Smooth muscle cell of the brain vasculature (primary cell): ENCODE results near the gene FN1.
"Not testable (repeated sequence)": the region's sequence is repeated elsewhere in the genome, so short reads cannot be mapped to it uniquely, and the experiment has no call there.

Experiments
- DNase-seq: peaks from one replicate; pipeline ENCODE4 v3.0.0-alpha.2; 2012; ENCODE audit warnings: low read depth, low spot score

The FN1 gene

DNA sequence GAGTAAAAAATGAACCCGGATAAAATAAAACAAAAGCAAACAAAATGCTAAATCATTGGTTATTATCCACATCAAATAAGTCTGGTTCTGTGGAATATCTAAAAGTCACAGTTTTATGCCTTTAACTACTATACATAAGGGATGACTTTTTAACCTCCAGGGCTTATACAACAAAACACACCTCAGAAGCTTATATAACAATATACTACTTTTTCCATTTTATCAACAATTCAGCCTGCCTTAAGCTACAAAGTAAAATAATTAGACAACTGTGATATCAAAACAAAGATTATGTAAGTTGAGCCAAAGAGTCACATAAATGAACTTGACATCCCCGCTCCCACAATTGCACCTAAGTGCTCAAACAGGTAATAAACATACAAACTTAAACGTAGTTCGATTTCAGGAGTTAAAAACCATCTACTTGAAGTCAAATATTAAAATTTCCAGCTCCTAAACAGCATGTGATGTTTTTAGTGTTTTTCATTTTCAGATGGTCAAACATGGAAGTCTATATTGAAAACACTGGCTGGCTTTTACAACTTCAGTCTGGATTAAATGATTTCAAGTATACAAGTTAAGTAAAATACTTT lies 69.3 kb downstream of the FN1 start:
- no peak for DNase-seq

DNA sequence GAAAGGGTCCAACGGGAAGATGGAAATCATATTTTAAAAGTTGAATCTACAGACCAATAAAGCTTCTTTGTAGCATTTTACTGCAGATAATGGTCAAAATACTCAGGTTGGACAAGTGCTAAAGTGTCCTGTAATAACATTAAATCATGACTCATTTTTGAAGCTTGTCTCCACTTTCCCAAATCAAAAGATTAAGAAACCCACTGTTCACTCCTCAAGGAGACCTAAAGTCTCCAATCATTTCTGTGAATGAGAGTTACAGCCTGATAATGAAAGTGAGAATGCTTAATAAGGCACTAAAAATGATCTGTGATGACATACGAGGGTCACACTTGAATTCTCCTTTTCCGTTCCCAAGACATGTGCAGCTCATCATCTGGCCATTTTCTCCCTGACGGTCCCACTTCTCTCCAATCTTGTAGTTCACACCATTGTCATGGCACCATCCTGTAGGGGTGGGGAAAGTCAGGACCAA lies 70.6 kb downstream of the FN1 start:
- DNase-seq, result no peak

DNA sequence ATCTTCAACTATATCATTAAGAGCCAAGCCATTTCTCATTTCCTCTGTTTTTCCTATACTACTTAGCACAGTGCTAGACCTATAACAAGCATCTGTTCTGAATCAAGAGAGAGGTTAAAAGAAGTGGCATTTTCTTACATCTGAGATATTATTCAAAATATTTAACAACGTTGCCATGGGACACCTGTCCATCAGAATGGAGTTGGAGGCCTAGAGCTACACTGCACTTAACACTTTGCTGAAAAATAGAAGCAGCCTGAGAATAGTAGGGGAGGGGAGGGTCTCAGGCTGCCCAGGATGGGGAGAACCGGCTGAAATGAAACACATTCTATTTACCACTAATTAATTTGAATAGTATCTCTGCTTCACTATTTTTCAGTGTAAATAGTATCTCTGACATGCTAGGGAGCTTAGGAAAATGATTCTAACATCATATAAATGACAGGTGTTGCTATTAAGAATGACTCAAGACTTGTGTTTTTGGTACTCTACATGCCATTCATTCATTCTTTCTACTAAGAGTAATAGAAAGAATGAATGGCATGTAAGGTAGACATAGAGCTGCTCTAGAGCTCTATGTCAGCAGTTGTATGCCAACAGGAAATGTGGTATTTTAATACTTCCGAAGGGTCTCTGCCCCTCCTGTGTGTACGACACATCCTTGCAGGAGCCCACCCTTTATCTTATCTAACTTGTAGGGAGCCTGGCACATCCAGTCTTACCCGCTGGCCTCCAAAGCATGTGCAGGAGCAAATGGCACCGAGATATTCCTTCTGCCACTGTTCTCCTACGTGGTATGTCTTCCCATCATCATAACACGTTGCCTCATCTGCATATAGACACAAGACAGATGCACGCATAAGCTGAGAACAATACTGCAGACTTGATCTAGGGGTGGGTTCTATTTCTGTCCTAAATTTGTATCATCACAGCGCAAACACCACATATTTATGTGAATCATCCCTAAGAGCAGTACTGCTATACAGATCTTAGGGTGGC lies 71.4 kb downstream of the FN1 start:
- no peak for DNase-seq

DNA sequence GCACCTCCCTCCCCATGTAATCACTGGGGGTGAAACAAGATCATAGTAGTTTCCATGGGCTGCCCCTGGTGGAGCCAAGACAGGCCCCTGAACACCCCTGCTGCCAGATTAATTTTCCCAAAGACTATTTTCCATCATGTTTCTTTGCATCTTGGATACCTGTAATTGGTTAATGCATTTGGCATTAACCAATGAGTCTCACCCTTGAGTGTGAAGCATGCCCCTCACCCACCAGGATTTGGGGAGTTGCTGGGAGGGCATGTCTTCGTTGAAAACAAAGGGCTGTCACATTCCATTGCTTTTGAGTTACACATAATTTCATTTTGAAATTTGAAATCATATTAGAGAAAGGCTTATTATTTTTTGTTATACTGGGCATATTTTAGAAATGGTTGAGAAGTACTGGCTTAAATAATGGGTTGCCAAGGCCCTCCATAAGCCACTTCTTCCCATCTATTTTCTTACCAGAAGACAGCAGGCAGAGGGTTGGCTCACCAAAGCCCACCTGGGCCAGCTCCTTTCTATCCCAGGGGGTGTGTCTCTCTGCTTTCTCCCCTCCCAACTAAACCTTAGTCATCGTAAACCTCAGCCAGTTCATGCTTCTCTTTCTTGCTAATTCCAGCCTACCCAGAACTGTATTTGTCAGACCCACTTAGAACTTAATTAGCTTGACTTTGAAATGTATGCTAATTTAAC lies 72.3 kb downstream of the FN1 start:
- DNase-seq, result no peak

DNA sequence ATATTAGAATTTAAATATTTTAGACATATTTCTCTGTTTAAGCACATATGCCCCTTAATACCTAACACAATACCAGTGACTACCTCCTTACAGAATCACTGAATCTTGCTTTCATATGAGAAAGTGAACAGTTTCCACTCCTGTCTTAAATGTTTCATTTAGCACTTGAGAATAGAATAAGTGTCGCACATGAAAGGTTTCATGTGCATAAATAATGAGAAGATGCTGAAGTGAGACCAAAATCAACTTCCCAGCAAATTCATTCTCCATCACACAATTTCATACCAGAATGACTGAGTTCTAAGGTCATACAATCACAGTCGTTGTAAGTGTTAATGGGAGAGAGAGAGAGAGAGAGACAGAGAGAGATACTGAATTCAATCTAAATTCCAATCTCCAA lies 72.8 kb downstream of the FN1 start:
- no peak for DNase-seq

- DNase-seq, result no peak
Observed at GRCh38 chr2:215362562-215362904, 73.3 kb downstream of the FN1 start.

- no peak for DNase-seq
Observed at GRCh38 chr2:215361876-215362561, 73.8 kb downstream of the FN1 start.

DNA sequence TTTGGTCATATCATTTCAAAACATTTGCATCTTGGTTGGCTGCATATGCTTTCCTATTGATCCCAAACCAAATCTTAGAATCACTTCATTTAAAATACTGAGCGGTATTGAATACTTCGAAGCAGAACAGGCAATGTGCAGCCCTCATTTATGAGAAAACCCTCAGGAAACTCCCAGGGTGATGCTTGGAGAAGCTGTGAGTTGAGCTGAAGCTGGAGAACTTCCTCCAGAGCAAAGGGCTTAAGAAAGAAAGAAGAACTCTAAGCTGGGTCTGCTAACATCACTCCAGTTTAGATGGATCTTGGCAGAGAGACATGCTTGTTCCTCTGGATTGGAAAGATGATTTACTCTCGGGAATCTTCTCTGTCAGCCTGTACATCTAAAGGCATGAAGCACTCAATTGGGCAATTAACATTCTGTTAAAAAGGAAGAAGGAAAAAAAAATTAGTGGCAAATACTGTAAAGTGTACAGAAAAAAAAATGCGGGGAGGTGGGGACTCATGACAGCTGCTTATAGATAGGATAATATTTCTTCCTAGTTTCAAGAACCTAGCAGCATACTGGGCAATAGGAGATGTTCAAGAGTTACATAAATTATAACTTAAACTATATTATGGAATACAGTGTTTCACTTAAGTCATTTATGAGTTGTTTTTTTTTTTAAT lies 74.5 kb downstream of the FN1 start:
- no peak for DNase-seq

GRCh38 chr2:215360596-215360995 lies 75.3 kb downstream of the FN1 start:
- no peak for DNase-seq

- DNase-seq, result not testable (repeated sequence)
Observed at GRCh38 chr2:215360059-215360458, 75.8 kb downstream of the FN1 start.

DNA sequence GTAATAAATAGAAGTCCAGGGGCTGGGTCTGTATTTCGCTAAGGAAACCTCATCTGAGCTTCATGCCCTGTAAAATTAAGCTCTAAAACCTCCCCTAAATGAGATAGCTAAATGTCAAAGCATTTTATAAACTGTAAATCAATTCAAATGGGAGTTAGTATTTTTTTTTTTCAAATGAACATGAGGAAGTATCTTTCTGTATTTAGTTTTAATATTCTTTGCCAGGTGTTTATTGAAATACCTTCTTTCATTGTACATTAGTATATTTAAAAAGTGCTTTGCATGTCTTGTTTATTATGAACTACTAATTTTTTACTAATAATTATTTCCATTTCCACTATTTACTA lies 76.3 kb downstream of the FN1 start:
- DNase-seq, result no peak

- DNase-seq, result no peak
Observed at GRCh38 chr2:215358891-215359575, 76.8 kb downstream of the FN1 start.

- DNase-seq, result no peak
Observed at GRCh38 chr2:215358312-215358845, 77.5 kb downstream of the FN1 start.

GRCh38 chr2:215357660-215358059 lies 78.2 kb downstream of the FN1 start:
- no peak for DNase-seq

DNA sequence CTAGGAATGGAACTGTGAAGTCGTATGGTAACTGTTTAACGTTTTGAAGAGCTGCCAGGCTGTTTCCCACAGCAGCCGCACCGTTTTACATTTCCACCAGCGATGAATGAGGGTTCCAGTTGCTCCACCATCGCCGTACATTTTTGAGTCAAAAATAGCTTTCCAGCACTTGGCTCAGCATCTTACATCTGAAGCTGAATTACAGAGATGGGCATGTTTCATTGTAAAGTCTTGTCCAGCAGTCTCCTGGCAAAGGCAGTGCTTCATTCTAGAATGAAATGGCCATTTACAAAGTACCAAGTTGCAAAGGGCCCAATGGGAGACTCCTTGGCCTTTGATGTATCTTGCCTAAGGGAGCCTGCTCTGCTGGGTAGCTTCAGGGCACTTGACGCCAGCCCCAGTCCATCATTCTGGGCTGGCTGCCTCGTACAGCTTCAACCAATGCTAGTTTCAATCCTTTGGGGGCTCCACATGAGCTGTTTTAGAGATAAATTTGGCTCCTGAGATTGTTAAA lies 78.9 kb downstream of the FN1 start:
- no peak for DNase-seq

DNA sequence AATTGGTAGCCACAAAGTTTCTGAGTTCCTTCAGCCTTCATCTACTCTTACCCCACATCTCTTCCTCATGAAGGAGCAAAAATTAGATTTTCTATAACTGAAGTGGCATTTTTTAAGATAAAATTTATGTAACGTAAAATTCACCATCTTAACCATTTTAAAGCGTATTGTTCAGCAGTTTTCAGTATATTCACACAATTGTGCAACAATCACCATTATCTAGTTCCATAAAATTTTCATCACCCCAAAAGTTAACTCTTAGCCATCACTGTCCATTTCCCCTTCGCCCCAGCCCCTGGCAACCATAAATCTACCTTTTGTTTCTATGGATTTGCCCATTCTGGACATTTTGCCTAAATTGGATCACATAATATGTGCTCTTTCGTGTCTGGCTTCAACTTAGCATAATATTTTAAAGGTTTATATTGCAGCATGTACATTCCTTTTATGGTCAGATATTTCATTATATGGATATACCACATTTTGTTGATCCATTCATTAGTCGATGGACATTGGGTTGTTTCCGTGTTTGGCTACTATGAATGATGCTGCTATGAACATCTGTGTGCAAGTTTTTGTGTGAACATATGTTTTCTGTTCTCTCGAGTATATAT lies 79.4 kb downstream of the FN1 start:
- DNase-seq, result no peak

- no peak for DNase-seq
Observed at GRCh38 chr2:215355801-215356200, 80.1 kb downstream of the FN1 start.

GRCh38 chr2:215354771-215355695 lies 80.8 kb downstream of the FN1 start:
- no peak for DNase-seq

- DNase-seq, result no peak
Observed at GRCh38 chr2:215352602-215353001, 83.3 kb downstream of the FN1 start.
